ENCODE measurements around the gene GALNTL6.

Gene GALNTL6

DNA sequence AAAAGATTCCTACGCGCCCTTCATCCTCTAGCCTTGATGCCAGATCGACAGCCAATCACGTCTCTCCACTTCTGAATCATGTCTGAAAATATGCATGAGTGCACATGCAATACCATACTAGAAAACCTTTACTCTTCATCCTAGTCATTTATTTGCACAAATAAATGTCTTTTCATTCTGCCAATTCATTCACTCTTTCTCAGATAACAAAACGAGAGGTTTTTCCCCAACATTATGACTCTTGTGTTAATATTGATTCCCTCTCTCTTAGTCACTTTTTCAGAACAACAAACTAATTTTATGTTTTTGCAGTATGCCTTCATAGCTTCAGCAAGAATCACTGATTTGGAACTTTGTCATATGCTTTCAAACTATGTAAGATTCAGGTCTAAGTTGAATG, 806.0 kb downstream of the GALNTL6 start:
- DNase-seq, result no peak
- WGBS (ENCODE audit: insufficient coverage), result 100% methylated on average over 2 of the region's 5 CpGs
- Histone ChIP-seq H3K36me3 (ENCODE audit: control insufficient read depth in 4 of 4, insufficient read depth in 4 of 4, low read length in 3 of 4) (no peaks in the 10 kb centered on the region), H3K27me3 (replicated peaks in 2 of 5; ENCODE audit: control insufficient read depth in 4 of 5, insufficient read depth in 5 of 5, low read length in 4 of 5) (no peaks in the 10 kb centered on the region), H3K27ac (ENCODE audit: insufficient read depth in 1 of 2, low read depth in 1 of 2, low read length in 2 of 2, poor library complexity in 1 of 2, severe bottlenecking in 2 of 2) (no peak overlapping the region), H3K4me3 (ENCODE audit: control insufficient read depth in 1 of 7, extremely low read depth in 1 of 7, insufficient read depth in 4 of 7, low read depth in 2 of 7, low read length in 6 of 7) (no peak overlapping the region), H3K9me3 (ENCODE audit: control extremely low read depth in 1 of 5, control insufficient read depth in 4 of 5, insufficient read depth in 2 of 5, low read depth in 1 of 5, low read length in 4 of 5) (no peaks in the 10 kb centered on the region), H3K4me1 (ENCODE audit: control extremely low read depth in 1 of 4, control insufficient read depth in 4 of 4, insufficient read depth in 4 of 4, low read length in 3 of 4) (no peaks in the 10 kb centered on the region)
- ChIA-PET POLR2A (no interaction called here), CTCF (no interaction called here)

DNA sequence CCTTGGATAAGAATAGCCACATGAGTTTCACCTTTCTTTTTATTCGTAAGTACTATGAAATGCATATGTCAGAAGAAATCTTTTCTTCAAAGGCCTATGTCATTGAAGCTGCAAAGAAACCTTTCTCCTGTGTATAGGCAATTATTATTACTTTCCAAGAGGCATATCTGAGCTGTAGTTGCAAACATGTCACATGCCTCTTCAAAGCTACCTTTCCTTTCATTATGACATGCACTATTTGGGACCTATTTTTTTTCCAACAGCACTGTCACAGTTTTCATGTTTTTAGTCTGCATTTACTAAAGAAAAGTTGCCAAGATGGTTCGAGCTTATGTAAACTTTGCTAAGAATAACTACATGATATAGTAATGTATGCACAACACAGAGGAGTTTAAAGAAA, 806.6 kb downstream of the GALNTL6 start:
- no peaks in the 10 kb centered on the region for H3K4me1 ChIP-seq (ENCODE audit: control extremely low read depth in 1 of 4, control insufficient read depth in 4 of 4, insufficient read depth in 4 of 4, low read length in 3 of 4)
- no peaks in the 10 kb centered on the region for H3K27me3 ChIP-seq (replicated peaks in 2 of 5; ENCODE audit: control insufficient read depth in 4 of 5, insufficient read depth in 5 of 5, low read length in 4 of 5)
- H3K27ac ChIP-seq (ENCODE audit: insufficient read depth in 1 of 2, low read depth in 1 of 2, low read length in 2 of 2, poor library complexity in 1 of 2, severe bottlenecking in 2 of 2), result no peak overlapping the region
- H3K4me3 ChIP-seq (ENCODE audit: control insufficient read depth in 1 of 7, extremely low read depth in 1 of 7, insufficient read depth in 4 of 7, low read depth in 2 of 7, low read length in 6 of 7), result no peak overlapping the region
- ChIA-PET CTCF (no interaction called here), POLR2A (no interaction called here)
- WGBS (ENCODE audit: insufficient coverage), result no CpG with 5 or more reads among the region's 2 CpGs
- no peaks in the 10 kb centered on the region for H3K36me3 ChIP-seq (ENCODE audit: control insufficient read depth in 4 of 4, insufficient read depth in 4 of 4, low read length in 3 of 4)
- DNase-seq, result no peak
- H3K9me3 ChIP-seq (ENCODE audit: control extremely low read depth in 1 of 5, control insufficient read depth in 4 of 5, insufficient read depth in 2 of 5, low read depth in 1 of 5, low read length in 4 of 5), result no peaks in the 10 kb centered on the region

DNA sequence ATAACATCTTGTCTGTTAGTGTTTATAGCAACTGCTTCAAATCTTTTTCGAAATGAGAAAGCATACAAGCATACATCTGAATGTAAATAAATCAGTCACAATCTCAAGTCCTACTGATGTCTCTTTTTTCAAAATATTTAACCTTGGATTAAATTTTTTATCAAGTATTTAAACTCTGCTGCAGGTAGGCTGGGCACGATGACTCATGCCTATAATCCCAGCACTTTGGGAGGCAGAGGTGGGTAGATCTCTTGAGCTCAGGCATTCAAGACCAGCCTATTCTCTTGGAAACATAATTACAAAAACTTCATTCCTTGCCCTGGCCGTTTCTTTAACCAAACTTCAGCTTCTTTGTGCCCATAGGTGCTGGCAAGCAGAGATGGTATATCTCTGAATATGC, 815.1 kb downstream of the GALNTL6 start:
- peaks cover 0 to 2% (median 0%) of the 10 kb centered on the region in 5 experiments for H3K9me3 ChIP-seq (ENCODE audit: control extremely low read depth in 1 of 5, control insufficient read depth in 4 of 5, insufficient read depth in 2 of 5, low read depth in 1 of 5, low read length in 4 of 5)
- POLR2A ChIA-PET, result no interaction called here
- H3K27me3 ChIP-seq (replicated peaks in 2 of 5; ENCODE audit: control insufficient read depth in 4 of 5, insufficient read depth in 5 of 5, low read length in 4 of 5), result peaks cover 0 to 1% (median 0%) of the 10 kb centered on the region in 5 experiments
- no peaks in the 10 kb centered on the region for H3K4me1 ChIP-seq (ENCODE audit: control extremely low read depth in 1 of 4, control insufficient read depth in 4 of 4, insufficient read depth in 4 of 4, low read length in 3 of 4)
- CTCF ChIA-PET, result no interaction called here
- H3K4me3 ChIP-seq (ENCODE audit: control insufficient read depth in 1 of 7, extremely low read depth in 1 of 7, insufficient read depth in 4 of 7, low read depth in 2 of 7, low read length in 6 of 7), result no peak overlapping the region
- no peaks in the 10 kb centered on the region for H3K36me3 ChIP-seq (ENCODE audit: control insufficient read depth in 4 of 4, insufficient read depth in 4 of 4, low read length in 3 of 4)
- WGBS (ENCODE audit: insufficient coverage), result 70% methylated on average over 2 of the region's 3 CpGs
- H3K27ac ChIP-seq (ENCODE audit: insufficient read depth in 1 of 2, low read depth in 1 of 2, low read length in 2 of 2, poor library complexity in 1 of 2, severe bottlenecking in 2 of 2), result no peak overlapping the region
- no peak for DNase-seq

DNA sequence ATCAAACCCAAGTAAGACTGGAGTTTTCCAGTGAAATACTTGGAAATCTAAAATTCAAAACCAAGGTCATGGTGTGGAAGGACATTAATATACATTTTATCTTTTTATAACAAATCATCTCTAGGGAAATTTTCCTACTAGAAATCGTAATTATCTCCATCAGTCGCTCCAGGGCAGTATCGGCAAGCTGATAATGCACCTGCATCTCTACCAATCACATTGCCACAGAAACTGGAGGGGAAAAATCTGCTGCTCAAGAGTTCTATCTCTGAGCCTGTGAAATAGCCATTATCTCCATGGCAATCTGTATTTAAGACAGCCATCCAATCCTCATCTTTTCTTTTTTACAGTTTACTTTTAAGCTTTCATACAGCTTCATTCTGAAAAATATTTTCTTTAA, 817.1 kb downstream of the GALNTL6 start:
- Histone ChIP-seq H3K4me1 (ENCODE audit: control extremely low read depth in 1 of 4, control insufficient read depth in 4 of 4, insufficient read depth in 4 of 4, low read length in 3 of 4) (no peaks in the 10 kb centered on the region), H3K27ac (ENCODE audit: insufficient read depth in 1 of 2, low read depth in 1 of 2, low read length in 2 of 2, poor library complexity in 1 of 2, severe bottlenecking in 2 of 2) (no peak overlapping the region), H3K4me3 (ENCODE audit: control insufficient read depth in 1 of 7, extremely low read depth in 1 of 7, insufficient read depth in 4 of 7, low read depth in 2 of 7, low read length in 6 of 7) (no peak overlapping the region), H3K9me3 (ENCODE audit: control extremely low read depth in 1 of 5, control insufficient read depth in 4 of 5, insufficient read depth in 2 of 5, low read depth in 1 of 5, low read length in 4 of 5) (peaks cover 0 to 2% (median 0%) of the 10 kb centered on the region in 5 experiments), H3K27me3 (replicated peaks in 2 of 5; ENCODE audit: control insufficient read depth in 4 of 5, insufficient read depth in 5 of 5, low read length in 4 of 5) (peaks cover 0 to under 1% (median 0%) of the 10 kb centered on the region in 5 experiments), H3K36me3 (ENCODE audit: control insufficient read depth in 4 of 4, insufficient read depth in 4 of 4, low read length in 3 of 4) (no peaks in the 10 kb centered on the region)
- no peak for DNase-seq
- WGBS (ENCODE audit: insufficient coverage), result 97% methylated on average over 3 of the region's 3 CpGs
- ChIA-PET CTCF (no interaction called here), POLR2A (no interaction called here)

DNA sequence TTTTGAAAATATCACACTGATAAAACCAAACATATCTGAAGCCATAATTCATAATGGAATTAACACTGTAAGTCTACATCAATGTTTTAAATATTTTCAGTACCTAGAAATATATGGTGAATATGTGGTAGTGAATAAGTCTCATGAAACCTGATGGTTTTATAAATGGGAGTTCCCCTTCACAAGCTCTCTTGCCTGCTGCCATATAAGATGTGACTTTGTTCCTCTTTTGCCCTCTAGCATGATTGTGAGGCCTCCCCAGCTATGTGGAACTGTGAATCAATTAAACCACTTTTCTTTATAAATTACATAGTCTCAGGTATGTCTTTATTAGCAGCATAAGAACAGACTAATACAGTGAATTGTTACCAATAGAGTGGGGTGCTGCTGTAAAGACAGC, 818.6 kb downstream of the GALNTL6 start:
- POLR2A ChIA-PET, result no interaction called here

DNA sequence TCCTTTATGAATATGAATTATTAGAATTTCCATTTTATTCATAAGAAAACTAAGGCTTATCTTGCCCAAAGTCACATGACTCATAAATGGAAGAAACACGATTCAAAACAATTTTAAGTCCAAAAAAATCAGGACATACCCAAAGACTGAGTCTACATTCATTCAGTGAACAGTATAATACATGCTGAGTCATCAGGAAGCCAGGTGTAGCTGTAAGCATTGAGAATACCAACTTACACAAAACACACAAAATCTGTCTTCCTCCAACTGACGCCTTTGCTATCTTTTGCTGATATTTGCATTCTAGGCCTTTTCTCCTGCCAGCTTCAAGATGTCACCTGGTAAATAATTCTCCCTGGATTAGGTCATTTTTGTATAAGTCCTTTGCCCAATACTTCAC, 835.3 kb downstream of the GALNTL6 start:
- H3K27me3 ChIP-seq (replicated peaks in 2 of 5; ENCODE audit: control insufficient read depth in 4 of 5, insufficient read depth in 5 of 5, low read length in 4 of 5), result no peaks in the 10 kb centered on the region
- no peak overlapping the region for H3K4me3 ChIP-seq (ENCODE audit: control insufficient read depth in 1 of 7, extremely low read depth in 1 of 7, insufficient read depth in 4 of 7, low read depth in 2 of 7, low read length in 6 of 7)
- POLR2A ChIA-PET, result no interaction called here
- H3K36me3 ChIP-seq (ENCODE audit: control insufficient read depth in 4 of 4, insufficient read depth in 4 of 4, low read length in 3 of 4), result no peaks in the 10 kb centered on the region
- CTCF ChIA-PET, result interaction anchor here (0.6 kb wide), 1 partner anchor 106 kb away, joined by 3 read pairs; no protein-coding TSS in a partner anchor
- H3K27ac ChIP-seq (ENCODE audit: insufficient read depth in 1 of 2, low read depth in 1 of 2, low read length in 2 of 2, poor library complexity in 1 of 2, severe bottlenecking in 2 of 2), result no peak overlapping the region
- no peaks in the 10 kb centered on the region for H3K9me3 ChIP-seq (ENCODE audit: control extremely low read depth in 1 of 5, control insufficient read depth in 4 of 5, insufficient read depth in 2 of 5, low read depth in 1 of 5, low read length in 4 of 5)
- 100% methylated on average over 2 of the region's 2 CpGs for WGBS (ENCODE audit: insufficient coverage)
- no peaks in the 10 kb centered on the region for H3K4me1 ChIP-seq (ENCODE audit: control extremely low read depth in 1 of 4, control insufficient read depth in 4 of 4, insufficient read depth in 4 of 4, low read length in 3 of 4)
- no peak for DNase-seq

More for the DNA sequence above, 818.6 kb downstream of the GALNTL6 start:
- H3K27me3 ChIP-seq (replicated peaks in 2 of 5; ENCODE audit: control insufficient read depth in 4 of 5, insufficient read depth in 5 of 5, low read length in 4 of 5), result no peaks in the 10 kb centered on the region
- H3K36me3 ChIP-seq (ENCODE audit: control insufficient read depth in 4 of 4, insufficient read depth in 4 of 4, low read length in 3 of 4), result no peaks in the 10 kb centered on the region
- no peak overlapping the region for H3K4me3 ChIP-seq (ENCODE audit: control insufficient read depth in 1 of 7, extremely low read depth in 1 of 7, insufficient read depth in 4 of 7, low read depth in 2 of 7, low read length in 6 of 7)
- DNase-seq, result no peak
- H3K27ac ChIP-seq (ENCODE audit: insufficient read depth in 1 of 2, low read depth in 1 of 2, low read length in 2 of 2, poor library complexity in 1 of 2, severe bottlenecking in 2 of 2), result no peak overlapping the region
- H3K9me3 ChIP-seq (ENCODE audit: control extremely low read depth in 1 of 5, control insufficient read depth in 4 of 5, insufficient read depth in 2 of 5, low read depth in 1 of 5, low read length in 4 of 5), result peaks cover 0 to 2% (median 0%) of the 10 kb centered on the region in 5 experiments
- H3K4me1 ChIP-seq (ENCODE audit: control extremely low read depth in 1 of 4, control insufficient read depth in 4 of 4, insufficient read depth in 4 of 4, low read length in 3 of 4), result no peaks in the 10 kb centered on the region
- CTCF ChIA-PET, result no interaction called here

DNA sequence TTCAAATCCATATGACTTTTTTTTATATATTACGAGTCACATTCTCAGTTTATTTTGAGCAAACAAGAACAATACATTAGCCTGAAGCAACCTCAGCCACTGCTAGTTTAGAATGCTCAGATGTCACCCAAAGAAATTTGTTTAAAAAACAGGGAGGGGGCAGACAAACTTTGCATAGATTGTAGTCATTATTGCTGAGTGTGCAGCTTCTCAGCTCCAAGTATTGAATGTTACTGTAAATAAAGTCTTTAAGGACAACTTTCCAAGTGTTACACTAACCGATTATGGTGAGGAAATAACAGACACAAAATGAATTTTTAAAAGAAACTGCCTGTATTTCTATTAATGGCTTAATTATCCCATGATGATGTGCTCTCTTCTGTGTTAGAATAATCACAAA, 835.9 kb downstream of the GALNTL6 start:
- WGBS (ENCODE audit: insufficient coverage), result no CpG with 5 or more reads among the region's 2 CpGs
- ChIA-PET CTCF (no interaction called here), POLR2A (no interaction called here)
- no peak overlapping the region for H3K4me3 ChIP-seq (ENCODE audit: control insufficient read depth in 1 of 7, extremely low read depth in 1 of 7, insufficient read depth in 4 of 7, low read depth in 2 of 7, low read length in 6 of 7)
- H3K4me1 ChIP-seq (ENCODE audit: control extremely low read depth in 1 of 4, control insufficient read depth in 4 of 4, insufficient read depth in 4 of 4, low read length in 3 of 4), result no peaks in the 10 kb centered on the region
- H3K36me3 ChIP-seq (ENCODE audit: control insufficient read depth in 4 of 4, insufficient read depth in 4 of 4, low read length in 3 of 4), result no peaks in the 10 kb centered on the region
- no peaks in the 10 kb centered on the region for H3K9me3 ChIP-seq (ENCODE audit: control extremely low read depth in 1 of 5, control insufficient read depth in 4 of 5, insufficient read depth in 2 of 5, low read depth in 1 of 5, low read length in 4 of 5)
- no peaks in the 10 kb centered on the region for H3K27me3 ChIP-seq (replicated peaks in 2 of 5; ENCODE audit: control insufficient read depth in 4 of 5, insufficient read depth in 5 of 5, low read length in 4 of 5)
- DNase-seq, result no peak
- no peak overlapping the region for H3K27ac ChIP-seq (ENCODE audit: insufficient read depth in 1 of 2, low read depth in 1 of 2, low read length in 2 of 2, poor library complexity in 1 of 2, severe bottlenecking in 2 of 2)

Data from common myeloid progenitor, CD34-positive (primary cell).